ENCODE measurements around the gene MRPL39. TPM values are rescaled to one million over a fixed set of nuclear protein-coding genes. Genes with fewer than 3 reads are reported as not detected.

The MRPL39 gene
- total and polyA plus RNA-seq, 2 experiments from 2014 or later, result 50.5 to 132 TPM

DNA sequence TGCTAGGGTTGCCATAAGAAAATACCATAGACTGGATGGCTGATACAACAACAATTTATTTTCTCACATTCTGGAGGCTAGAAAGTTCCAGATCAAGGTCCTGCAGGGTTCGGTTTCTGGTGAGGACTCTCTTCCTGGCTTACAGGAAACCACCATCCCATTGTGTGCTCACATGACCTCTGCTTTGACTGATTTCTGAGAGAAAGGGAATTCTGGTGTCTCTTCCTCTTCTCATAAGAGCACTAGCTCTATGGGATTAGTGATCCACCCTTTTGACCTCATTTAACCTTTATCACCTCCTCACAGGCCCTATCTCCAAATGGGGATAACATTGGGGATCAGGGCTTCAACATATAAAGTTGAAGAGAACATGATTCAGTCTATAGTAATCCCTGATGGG is 47.5 kb downstream of the MRPL39 start:
- Mint-ChIP-seq H3K36me3 (ENCODE audit: low read depth) (no peaks in the 10 kb centered on the region), H3K27ac (no peak overlapping the region), H3K4me1 (peaks cover 8% of the 10 kb centered on the region), H3K4me3 (no peak overlapping the region), H3K27me3 (ENCODE audit: insufficient read depth, low read depth, poor library complexity) (peaks cover 20% of the 10 kb centered on the region), H3K9me3 (no peaks in the 10 kb centered on the region; the same call in 2 of the 3 replicates)
- Histone ChIP-seq H3K36me3 (ENCODE audit: insufficient read depth) (no peaks in the 10 kb centered on the region), H3F3A (replicated peaks; ENCODE audit: low read depth) (no peaks in the 10 kb centered on the region), H3K4me3 (no peak overlapping the region), H3K4me1 (ENCODE audit: insufficient read depth) (no peaks in the 10 kb centered on the region), H2AFZ (no peak overlapping the region), H3K4me2 (no peak overlapping the region), H4K20me1 (replicated peaks; ENCODE audit: insufficient read depth) (no peaks in the 10 kb centered on the region), H3K9me2 (ENCODE audit: insufficient read depth) (peaks cover 5% of the 10 kb centered on the region), H3K27ac (ENCODE audit: low read depth) (no peak overlapping the region), H3K79me2 (replicated peaks; ENCODE audit: insufficient read depth) (no peaks in the 10 kb centered on the region), H3K27me3 (ENCODE audit: insufficient read depth) (peaks cover 33% of the 10 kb centered on the region)
- ATAC-seq, result no peak
- DNase-seq (ENCODE audit: low spot score), result no peak
- no peak for TF ChIP-seq STAT1 (IDR thresholded peaks at IDR 0.05; ENCODE audit: unreplicated experiment)
- TF ChIP-seq, protein P1, sequence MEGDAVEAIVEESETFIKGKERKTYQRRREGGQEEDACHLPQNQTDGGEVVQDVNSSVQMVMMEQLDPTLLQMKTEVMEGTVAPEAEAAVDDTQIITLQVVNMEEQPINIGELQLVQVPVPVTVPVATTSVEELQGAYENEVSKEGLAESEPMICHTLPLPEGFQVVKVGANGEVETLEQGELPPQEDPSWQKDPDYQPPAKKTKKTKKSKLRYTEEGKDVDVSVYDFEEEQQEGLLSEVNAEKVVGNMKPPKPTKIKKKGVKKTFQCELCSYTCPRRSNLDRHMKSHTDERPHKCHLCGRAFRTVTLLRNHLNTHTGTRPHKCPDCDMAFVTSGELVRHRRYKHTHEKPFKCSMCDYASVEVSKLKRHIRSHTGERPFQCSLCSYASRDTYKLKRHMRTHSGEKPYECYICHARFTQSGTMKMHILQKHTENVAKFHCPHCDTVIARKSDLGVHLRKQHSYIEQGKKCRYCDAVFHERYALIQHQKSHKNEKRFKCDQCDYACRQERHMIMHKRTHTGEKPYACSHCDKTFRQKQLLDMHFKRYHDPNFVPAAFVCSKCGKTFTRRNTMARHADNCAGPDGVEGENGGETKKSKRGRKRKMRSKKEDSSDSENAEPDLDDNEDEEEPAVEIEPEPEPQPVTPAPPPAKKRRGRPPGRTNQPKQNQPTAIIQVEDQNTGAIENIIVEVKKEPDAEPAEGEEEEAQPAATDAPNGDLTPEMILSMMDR (conservative IDR thresholded peaks at IDR 0.05; ENCODE audit: low read depth in 2 of 2), result no peak
- TF ChIP-seq POLR2AphosphoS5 (IDR thresholded peaks at IDR 0.05; ENCODE audit: low read depth), result no peak
- TF ChIP-seq, protein P2, sequence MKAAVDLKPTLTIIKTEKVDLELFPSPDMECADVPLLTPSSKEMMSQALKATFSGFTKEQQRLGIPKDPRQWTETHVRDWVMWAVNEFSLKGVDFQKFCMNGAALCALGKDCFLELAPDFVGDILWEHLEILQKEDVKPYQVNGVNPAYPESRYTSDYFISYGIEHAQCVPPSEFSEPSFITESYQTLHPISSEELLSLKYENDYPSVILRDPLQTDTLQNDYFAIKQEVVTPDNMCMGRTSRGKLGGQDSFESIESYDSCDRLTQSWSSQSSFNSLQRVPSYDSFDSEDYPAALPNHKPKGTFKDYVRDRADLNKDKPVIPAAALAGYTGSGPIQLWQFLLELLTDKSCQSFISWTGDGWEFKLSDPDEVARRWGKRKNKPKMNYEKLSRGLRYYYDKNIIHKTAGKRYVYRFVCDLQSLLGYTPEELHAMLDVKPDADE (IDR thresholded peaks at IDR 0.05), result no peak
- TF ChIP-seq ZNF114 (CRISPR knock-in tag; IDR thresholded peaks at IDR 0.05), result no peak

DNA sequence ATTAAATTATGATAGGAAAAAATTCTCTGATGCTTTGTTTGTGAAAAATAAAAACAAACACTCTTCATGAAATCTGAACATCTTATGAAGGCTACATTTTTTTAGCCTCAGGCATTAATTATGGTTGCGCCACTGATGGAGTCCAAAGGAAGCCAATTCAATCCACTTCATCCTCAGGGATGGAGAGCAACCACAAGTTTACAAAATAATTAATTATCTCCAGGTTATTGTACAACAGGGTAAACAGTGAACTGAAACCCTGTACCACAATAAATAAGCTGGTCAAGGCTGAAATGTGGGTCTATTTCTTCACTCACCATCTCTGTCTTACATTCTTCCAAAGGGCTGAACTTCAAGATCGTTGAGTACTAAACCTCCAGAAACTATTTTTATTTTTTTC is 49.2 kb downstream of the MRPL39 start:
- H2AFZ ChIP-seq, result no peak overlapping the region
- Mint-ChIP-seq H3K9me3 (no peaks in the 10 kb centered on the region; the same call in 2 of the 3 replicates), H3K36me3 (ENCODE audit: low read depth) (no peaks in the 10 kb centered on the region), H3K27ac (no peak overlapping the region), H3K4me3 (no peak overlapping the region), H3K4me1 (peaks cover 8% of the 10 kb centered on the region), H3K27me3 (ENCODE audit: insufficient read depth, low read depth, poor library complexity) (peaks cover 16% of the 10 kb centered on the region)
- H3K27me3 ChIP-seq (ENCODE audit: insufficient read depth), result peaks cover 28% of the 10 kb centered on the region
- peaks cover 5% of the 10 kb centered on the region for H3K9me2 ChIP-seq (ENCODE audit: insufficient read depth)
- H3K4me1 ChIP-seq (ENCODE audit: insufficient read depth), result no peaks in the 10 kb centered on the region
- ATAC-seq, result no peak
- H4K20me1 ChIP-seq (replicated peaks; ENCODE audit: insufficient read depth), result no peaks in the 10 kb centered on the region
- no peak overlapping the region for H3K4me2 ChIP-seq
- no peaks in the 10 kb centered on the region for H3K36me3 ChIP-seq (ENCODE audit: insufficient read depth)
- no peaks in the 10 kb centered on the region for H3K79me2 ChIP-seq (replicated peaks; ENCODE audit: insufficient read depth)
- H3K4me3 ChIP-seq, result no peak overlapping the region
- no peak for DNase-seq (ENCODE audit: low spot score)
- no peaks in the 10 kb centered on the region for H3F3A ChIP-seq (replicated peaks; ENCODE audit: low read depth)
- no peak overlapping the region for H3K27ac ChIP-seq (ENCODE audit: low read depth)
- TF ChIP-seq, protein P3, sequence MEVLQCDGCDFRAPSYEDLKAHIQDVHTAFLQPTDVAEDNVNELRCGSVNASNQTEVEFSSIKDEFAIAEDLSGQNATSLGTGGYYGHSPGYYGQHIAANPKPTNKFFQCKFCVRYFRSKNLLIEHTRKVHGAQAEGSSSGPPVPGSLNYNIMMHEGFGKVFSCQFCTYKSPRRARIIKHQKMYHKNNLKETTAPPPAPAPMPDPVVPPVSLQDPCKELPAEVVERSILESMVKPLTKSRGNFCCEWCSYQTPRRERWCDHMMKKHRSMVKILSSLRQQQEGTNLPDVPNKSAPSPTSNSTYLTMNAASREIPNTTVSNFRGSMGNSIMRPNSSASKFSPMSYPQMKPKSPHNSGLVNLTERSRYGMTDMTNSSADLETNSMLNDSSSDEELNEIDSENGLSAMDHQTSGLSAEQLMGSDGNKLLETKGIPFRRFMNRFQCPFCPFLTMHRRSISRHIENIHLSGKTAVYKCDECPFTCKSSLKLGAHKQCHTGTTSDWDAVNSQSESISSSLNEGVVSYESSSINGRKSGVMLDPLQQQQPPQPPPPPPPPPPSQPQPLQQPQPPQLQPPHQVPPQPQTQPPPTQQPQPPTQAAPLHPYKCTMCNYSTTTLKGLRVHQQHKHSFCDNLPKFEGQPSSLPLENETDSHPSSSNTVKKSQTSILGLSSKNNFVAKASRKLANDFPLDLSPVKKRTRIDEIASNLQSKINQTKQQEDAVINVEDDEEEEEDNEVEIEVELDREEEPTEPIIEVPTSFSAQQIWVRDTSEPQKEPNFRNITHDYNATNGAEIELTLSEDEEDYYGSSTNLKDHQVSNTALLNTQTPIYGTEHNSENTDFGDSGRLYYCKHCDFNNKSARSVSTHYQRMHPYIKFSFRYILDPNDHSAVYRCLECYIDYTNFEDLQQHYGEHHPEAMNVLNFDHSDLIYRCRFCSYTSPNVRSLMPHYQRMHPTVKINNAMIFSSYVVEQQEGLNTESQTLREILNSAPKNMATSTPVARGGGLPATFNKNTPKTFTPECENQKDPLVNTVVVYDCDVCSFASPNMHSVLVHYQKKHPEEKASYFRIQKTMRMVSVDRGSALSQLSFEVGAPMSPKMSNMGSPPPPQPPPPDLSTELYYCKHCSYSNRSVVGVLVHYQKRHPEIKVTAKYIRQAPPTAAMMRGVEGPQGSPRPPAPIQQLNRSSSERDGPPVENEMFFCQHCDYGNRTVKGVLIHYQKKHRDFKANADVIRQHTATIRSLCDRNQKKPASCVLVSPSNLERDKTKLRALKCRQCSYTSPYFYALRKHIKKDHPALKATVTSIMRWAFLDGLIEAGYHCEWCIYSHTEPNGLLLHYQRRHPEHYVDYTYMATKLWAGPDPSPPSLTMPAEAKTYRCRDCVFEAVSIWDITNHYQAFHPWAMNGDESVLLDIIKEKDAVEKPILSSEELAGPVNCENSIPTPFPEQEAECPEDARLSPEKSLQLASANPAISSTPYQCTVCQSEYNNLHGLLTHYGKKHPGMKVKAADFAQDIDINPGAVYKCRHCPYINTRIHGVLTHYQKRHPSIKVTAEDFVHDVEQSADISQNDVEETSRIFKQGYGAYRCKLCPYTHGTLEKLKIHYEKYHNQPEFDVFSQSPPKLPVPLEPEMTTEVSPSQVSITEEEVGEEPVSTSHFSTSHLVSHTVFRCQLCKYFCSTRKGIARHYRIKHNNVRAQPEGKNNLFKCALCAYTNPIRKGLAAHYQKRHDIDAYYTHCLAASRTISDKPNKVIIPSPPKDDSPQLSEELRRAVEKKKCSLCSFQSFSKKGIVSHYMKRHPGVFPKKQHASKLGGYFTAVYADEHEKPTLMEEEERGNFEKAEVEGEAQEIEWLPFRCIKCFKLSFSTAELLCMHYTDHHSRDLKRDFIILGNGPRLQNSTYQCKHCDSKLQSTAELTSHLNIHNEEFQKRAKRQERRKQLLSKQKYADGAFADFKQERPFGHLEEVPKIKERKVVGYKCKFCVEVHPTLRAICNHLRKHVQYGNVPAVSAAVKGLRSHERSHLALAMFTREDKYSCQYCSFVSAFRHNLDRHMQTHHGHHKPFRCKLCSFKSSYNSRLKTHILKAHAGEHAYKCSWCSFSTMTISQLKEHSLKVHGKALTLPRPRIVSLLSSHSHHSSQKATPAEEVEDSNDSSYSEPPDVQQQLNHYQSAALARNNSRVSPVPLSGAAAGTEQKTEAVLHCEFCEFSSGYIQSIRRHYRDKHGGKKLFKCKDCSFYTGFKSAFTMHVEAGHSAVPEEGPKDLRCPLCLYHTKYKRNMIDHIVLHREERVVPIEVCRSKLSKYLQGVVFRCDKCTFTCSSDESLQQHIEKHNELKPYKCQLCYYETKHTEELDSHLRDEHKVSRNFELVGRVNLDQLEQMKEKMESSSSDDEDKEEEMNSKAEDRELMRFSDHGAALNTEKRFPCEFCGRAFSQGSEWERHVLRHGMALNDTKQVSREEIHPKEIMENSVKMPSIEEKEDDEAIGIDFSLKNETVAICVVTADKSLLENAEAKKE (CRISPR knock-in tag; IDR thresholded peaks at IDR 0.05), result no peak
- TF ChIP-seq EZH2 (IDR thresholded peaks at IDR 0.05; ENCODE audit: low read depth, unreplicated experiment) (no peak), STAT1 (IDR thresholded peaks at IDR 0.05; ENCODE audit: unreplicated experiment) (no peak), EZH2phosphoT487 (IDR thresholded peaks at IDR 0.05; ENCODE audit: unreplicated experiment) (no peak), NANOG (IDR thresholded peaks at IDR 0.05; ENCODE audit: borderline replicate concordance) (no peak)
- TF ChIP-seq, protein P4, sequence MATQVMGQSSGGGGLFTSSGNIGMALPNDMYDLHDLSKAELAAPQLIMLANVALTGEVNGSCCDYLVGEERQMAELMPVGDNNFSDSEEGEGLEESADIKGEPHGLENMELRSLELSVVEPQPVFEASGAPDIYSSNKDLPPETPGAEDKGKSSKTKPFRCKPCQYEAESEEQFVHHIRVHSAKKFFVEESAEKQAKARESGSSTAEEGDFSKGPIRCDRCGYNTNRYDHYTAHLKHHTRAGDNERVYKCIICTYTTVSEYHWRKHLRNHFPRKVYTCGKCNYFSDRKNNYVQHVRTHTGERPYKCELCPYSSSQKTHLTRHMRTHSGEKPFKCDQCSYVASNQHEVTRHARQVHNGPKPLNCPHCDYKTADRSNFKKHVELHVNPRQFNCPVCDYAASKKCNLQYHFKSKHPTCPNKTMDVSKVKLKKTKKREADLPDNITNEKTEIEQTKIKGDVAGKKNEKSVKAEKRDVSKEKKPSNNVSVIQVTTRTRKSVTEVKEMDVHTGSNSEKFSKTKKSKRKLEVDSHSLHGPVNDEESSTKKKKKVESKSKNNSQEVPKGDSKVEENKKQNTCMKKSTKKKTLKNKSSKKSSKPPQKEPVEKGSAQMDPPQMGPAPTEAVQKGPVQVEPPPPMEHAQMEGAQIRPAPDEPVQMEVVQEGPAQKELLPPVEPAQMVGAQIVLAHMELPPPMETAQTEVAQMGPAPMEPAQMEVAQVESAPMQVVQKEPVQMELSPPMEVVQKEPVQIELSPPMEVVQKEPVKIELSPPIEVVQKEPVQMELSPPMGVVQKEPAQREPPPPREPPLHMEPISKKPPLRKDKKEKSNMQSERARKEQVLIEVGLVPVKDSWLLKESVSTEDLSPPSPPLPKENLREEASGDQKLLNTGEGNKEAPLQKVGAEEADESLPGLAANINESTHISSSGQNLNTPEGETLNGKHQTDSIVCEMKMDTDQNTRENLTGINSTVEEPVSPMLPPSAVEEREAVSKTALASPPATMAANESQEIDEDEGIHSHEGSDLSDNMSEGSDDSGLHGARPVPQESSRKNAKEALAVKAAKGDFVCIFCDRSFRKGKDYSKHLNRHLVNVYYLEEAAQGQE (IDR thresholded peaks at IDR 0.05; ENCODE audit: unreplicated experiment), result no peak

Data from GM23338 (cell line).